Stimulated activated CD4-positive, alpha-beta T cell treated with anti-CD3 and anti-CD28 coated beads, Interleukin-2, amount 100 ng/mL, for 24 hours (primary cell): ENCODE measurements around the gene FES.
A peak's percentile ranks its signal among the peaks of the same experiment; 100 is the strongest.
"Not testable (repeated sequence)": the region's sequence is repeated elsewhere in the genome, so short reads cannot be mapped to it uniquely, and the experiment has no call there.

Experiments used
- DNase-seq, 2 donors: peaks; one replicate each; pipeline ENCODE4 v3.0.0-alpha.2; 2020

Gene FES

DNA sequence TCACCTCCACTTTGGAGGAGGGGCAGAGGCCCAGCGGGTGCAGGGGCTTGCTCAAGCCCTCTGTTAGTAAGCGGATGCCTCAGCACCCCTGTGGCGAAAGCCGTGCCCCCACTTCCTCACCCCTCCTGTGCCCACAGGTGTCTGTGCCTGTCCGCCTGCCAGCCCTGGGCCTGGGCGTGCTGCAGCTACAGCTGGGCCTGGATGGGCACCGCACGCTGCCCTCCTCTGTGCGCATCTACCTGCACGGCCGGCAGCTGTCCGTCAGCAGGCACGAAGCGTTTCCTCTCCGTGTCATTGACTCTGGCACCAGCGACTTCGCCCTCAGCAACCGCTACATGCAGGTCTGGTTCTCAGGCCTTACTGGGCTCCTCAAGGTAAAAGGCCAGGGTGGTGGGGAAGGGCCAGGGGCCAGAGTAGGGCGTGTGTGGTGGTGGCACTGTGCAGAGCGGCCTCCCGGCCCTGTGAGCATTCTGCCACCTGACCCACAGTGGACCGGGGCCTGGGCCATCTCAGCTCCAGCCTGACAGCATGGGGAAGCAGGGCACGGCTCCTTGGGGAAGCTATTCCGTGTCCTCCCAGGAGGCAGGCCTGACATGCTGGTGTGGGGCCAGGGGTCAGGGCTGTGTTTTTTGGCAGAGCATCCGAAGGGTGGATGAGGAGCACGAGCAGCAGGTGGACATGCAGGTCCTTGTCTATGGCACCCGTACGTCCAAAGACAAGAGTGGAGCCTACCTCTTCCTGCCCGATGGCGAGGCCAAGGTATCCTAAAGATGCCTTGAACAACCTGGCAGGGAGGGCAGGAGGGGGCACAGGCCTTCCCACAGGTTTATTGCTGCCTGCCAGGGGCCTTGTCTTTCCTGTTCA is 27.8 kb downstream of the FES start:
- no peak for DNase-seq

DNA sequence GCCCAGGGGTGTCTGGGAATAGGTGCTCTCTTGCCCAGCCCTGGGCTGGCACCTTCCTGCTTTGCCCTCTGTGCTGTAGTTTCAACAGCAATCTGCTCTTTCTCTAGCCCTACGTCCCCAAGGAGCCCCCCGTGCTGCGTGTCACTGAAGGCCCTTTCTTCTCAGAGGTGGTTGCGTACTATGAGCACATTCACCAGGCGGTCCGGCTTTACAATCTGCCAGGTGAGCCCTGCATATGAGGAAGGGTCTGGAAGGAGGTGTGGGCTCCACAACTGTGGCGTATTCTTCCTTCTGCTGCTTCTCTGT is 28.4 kb downstream of the FES start:
- DNase-seq = no peak

- no peak for DNase-seq
These were observed 29.2 kb downstream of the FES start for GRCh38 chr15:90913398-90913944.

GRCh38 chr15:90914305-90915080 is 30.2 kb downstream of the FES start:
- no peak for DNase-seq

GRCh38 chr15:90915216-90915807 is 31.0 kb downstream of the FES start:
- DNase-seq = no peak

DNA sequence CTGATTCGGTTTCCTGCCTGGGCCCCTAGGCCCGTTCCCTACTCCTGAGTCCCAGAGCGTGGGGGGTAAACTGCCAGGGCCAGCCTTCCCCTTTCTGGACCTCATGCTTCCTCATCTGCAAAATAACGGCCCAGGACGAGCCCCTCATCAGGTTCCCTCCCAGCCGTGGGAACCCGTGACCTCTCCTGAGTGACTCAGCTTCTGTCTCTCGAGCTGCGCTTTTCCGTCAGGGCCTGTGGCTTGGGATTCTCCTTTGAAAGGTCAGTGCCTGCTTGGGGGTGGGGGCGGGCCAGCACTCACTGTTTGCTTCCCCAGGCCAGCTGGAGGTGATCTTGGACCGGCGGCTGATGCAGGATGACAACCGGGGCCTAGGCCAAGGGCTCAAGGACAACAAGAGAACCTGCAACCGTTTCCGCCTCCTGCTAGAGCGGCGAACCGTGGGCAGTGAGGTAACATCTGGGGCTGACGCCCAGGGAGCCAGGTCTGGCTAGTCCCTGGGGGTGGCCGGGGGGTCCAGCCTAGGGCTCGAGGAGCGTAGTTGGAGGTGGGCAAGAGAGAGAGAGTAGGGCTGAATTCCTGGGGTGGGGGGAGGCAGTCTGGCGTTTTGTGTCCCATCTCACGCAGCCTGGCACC is 31.6 kb downstream of the FES start:
- DNase-seq = no peak

- no peak for DNase-seq
These were observed 32.2 kb downstream of the FES start for GRCh38 chr15:90916461-90916860.

DNA sequence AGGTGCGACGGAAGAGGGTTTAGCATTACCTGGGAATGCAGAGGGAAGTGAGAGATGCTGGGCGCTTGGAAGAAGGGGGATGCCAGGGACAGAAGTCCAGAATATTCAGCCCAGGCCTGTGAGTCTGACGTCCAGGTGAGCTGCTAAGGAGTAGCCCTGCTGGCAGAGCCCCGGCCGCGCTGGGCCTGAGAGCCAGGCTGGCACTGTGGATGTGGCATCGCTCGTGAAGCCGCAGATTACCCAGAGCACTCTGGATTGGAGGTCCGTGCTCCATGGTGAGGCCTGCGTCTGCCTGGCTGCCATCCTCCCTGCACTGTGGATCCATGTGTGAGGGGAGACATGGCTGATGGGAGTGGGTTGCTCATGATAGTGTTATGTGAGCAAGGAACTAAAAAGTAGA is 33.3 kb downstream of the FES start:
- no peak for DNase-seq

DNA sequence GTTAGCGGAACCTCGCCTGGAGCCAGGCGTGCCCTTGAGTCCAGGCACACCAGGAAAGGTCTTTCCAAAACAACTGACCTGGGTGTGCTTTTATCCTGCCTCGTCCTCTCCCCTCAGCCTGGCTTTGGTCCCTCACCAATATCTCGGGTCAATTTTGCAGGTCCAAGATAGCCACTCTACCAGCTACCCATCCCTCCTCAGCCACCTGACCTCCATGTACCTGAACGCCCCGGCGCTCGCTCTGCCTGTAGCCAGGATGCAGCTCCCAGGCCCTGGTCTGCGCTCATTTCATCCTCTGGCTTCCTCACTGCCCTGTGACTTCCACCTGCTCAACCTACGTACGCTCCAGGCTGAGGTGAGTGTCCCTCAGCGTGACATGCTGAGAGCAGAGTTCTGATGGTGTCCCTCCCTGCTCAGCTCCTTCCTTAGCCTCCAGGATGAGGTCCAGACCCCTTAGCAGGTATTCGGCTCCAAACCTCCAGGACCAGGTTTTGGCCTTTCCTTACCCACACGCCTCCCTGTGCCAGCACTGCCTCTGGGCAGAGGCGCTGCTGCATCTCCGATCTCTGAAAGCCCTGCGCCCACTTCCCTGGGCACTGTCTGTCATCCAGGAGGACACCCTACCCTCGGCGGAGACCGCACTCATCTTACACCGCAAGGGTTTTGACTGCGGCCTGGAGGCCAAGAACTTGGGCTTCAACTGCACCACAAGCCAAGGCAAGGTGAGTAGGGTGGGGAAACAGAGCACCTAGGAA is 33.9 kb downstream of the FES start:
- DNase-seq = no peak

- no peak for DNase-seq
These were observed 34.5 kb downstream of the FES start for GRCh38 chr15:90918835-90919234.

- DNase-seq = no peak
These were observed 37.6 kb downstream of the FES start for GRCh38 chr15:90921887-90922286.

DNA sequence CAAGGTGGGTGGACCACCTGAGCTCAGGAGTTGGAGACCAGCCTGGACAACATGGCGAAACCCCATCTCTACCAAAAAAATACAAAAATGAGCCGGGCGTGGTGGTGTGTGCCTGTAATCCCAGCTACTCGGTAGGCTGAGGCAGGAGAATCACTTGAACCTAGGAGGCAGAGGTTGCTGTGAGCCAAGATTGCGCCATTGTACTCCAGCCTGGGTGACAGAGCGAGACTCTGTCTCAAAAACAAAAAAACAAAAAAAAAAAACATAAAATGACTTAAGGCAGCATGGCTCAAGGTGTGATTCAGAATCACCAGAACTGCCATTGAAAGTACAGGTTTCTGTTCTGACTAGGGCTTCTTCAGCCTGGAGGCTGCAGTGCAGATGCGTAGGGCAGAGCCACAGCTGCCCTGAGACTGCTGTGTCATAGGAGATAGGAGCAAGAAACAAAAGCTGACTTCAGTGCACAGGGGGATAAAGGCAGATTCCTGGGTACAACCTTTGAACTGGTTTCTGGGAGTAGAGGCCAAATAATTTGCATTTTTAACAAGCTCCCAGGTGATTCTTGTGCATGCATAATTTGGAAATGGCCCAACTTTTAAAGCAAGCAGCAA is 38.5 kb downstream of the FES start:
- peak in 1 of 2 donors; percentile 26 for DNase-seq

DNA sequence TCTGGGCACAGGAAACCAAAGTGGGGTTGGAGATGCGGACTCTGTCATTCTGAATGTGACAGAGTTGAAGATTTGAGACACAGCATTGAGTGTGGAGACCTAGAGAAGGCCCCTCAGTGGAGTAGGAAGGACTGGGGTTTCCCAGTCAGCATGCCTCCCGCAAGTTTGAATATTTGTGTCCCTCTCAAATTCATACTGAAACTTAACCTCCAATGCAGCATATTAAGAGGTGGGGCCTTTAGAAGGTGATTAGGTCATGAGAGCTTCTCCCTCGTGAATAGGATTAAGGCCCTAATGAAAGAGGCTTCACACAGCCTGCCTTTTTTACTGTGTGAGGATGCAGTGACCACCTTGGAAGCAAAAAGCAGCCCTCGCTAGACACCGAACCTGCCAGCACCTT is 40.1 kb downstream of the FES start:
- DNase-seq = no peak

DNA sequence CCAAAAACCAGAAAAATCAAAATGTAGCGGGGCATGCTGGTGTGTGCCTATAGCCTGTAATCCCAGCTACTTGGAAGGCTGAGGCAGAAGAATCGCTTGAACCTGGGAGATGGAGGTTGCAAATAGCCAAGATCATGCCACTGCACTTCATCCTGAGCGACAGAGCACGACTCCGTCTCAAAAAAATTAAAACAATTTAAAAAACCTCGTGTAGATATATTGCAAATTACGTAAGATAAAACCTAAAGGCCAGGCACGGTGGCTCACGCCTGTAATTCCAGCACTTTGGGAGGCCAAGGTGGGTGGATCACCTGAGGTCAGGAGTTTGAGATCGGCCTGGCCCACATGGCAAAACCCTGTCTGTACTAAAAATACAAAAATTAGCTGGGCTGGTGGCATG is 42.5 kb downstream of the FES start:
- not testable (repeated sequence) for DNase-seq

- not testable (repeated sequence) for DNase-seq
These were observed 43.8 kb downstream of the FES start for GRCh38 chr15:90928106-90928505.

DNA sequence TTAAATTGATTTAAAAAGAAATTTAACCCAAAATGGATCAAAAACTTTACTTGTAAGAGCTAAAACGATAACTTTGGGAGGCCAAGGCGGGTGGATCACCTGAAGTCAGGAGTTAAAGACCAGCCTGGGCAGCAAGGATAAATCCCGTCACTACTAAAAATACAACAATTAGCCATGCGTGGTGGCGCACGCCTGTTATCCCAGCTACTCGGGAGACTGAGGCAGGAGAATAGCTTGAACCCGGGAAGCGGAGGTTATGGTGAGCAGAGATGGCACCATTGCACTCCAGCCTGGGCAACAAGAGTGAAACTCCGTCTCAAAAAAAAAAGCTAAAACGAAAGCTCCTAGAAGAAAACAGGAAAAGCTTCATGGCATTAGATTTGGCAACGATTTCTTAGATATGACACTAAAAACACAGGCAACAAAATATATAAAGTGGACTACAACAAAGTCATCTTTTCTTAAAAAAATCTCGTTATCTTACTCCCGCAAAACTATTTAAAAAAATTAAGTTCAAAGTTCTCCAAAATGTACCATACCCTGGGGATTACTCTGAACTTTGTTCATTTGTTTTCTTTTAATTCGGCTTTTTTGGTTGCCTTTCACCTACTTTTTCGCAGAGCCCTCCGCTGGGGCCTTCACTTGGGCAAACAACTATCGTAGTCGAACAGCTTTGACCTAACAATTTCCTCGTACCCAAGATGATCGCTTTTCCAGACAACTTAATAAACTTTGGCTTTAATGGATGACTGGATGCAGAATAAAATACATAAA is 45.1 kb downstream of the FES start:
- DNase-seq = no peak

GRCh38 chr15:90930861-90931574 is 46.7 kb downstream of the FES start:
- peak in 1 of 2 donors; percentile 16 for DNase-seq

DNA sequence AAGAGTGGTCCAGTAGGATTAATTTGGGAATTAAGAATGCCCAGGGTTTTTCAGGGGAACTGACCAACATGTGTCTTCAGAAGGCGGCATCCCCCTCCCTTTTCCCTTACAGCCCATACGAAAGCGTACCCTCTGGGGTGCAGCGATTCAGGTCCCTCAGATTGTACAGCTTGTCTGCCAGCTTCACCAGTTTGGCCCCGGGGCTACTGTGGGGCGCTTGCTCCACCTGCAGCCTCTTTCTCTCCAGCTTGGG is 47.2 kb downstream of the FES start:
- DNase-seq = no peak

DNA sequence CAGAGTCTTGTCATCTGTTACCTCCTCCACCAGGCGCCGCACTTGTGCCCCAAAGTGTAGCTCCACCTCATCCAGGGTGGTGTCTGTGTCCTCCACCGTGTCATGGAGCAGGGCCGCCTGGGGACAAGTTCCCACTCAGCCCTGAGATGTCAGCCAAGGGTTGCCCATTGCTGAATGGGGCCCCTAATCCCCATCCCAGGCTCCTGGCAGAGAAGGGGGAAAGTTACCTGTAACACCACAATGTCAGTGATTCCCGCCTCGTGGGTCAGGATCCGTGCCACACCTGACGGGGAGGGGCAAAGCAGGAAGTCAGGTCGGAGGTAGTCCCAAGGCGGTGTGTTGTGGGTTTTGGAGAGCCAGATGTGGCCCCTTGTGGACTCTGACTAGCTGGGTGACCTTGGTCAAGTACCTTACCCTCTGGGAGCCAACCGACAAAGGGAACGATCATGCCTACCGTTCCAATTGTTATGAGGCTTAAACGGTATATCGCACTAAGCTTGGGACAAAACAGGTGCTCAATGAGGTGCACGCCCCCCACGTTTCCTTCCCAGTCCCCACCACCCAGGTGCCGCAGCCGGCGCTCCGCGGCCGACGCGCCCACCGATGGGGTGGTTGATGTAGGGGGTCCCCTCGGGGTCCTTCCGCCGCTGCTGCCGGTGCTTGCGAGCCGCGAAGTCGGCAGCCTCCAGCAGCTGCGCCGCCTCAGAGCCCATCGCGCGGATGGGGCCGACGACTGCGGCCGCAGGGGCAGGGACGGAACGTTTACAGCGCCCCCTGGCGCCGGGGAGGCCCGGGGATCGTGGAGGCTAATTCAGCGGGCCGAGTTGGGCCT is 47.7 kb downstream of the FES start, which contains the start of gene HDDC3:
TSS of gene HDDC3 (minus strand) at position 722 of the 832 bp plus-strand sequence. CDS start at position 713, 9 bp downstream.
- peak; percentile 96 to 97 for DNase-seq

DNA sequence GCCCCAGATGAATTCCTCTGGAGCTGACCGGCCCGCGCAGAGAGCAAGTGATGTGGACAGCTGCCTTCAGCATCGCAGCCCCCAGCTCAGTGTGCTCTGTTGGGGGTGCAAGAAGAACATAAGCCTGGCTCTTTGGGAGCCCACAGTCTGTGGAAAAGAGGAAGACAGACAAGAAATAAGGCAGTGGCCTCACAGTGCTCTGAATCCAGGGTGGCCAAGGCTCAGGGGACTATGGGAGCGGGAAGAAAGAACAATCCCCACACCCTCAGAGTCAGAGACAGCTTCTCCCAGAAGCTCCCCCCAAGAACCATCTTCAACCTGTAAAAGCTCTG is 48.3 kb downstream of the FES start:
- DNase-seq = no peak
